Tibial artery (tissue), 4 donors: ENCODE data around the gene LAMA2.

ENCODE experiments used
- DNase-seq, 2 donors: peaks; one replicate each; pipeline ENCODE4 v3.0.0-alpha.2; 2019
- H3K27ac ChIP-seq, 2 donors: fragments of 200-600 bp; sonication (generic) in 1 of 2; 1 replicate in 1 of 2; 2 replicates in 1 of 2; pipeline ENCODE4 v1.5.1; 2018 to 2019; ENCODE audit warnings: mild to moderate bottlenecking in 1 of 2
- H3K27me3 ChIP-seq, 2 donors: fragments of 200-600 bp; sonication (generic) in 1 of 2; one replicate each; pipeline versions ENCODE4 v1.5.1 to v1.6.0; 2016 to 2019
- H3K36me3 ChIP-seq, 3 donors: fragments of 200-600 bp; sonication (generic) in 2 of 3; one replicate each; pipeline ENCODE4 v1.5.1; 2016 to 2019; ENCODE audit warnings: mild to moderate bottlenecking in 2 of 3
- H3K4me1 ChIP-seq, 4 donors: fragments of 200-600 bp; sonication (generic) in 2 of 4; 1 replicate in 3 of 4; 2 replicates in 1 of 4; pipeline ENCODE4 v1.5.1; 2016 to 2019
- H3K4me3 ChIP-seq, 2 donors: fragments of 200-600 bp; sonication (generic) in 1 of 2; 1 replicate in 1 of 2; 2 replicates in 1 of 2; pipeline ENCODE4 v1.5.1; 2018 to 2019; ENCODE audit warnings: mild to moderate bottlenecking in 2 of 2
- H3K9me3 ChIP-seq, 3 donors: fragments of 200-600 bp; sonication (generic) in 1 of 3; one replicate each; pipeline ENCODE4 v1.5.1; 2016 to 2019
- intact Hi-C: fragments of 100-400 bp; cut with DNase I; formaldehyde crosslinking; loops from one replicate; pipeline ENCODE4 v1.15.0; 2023; ENCODE audit warnings: low total_unique reads
- TF ChIP-seq, protein P1 (sequence below), 2 experiments: fragments of 200-600 bp in 1 of 2; fragments of 450-650 bp in 1 of 2; IDR thresholded peaks; one replicate each; pipeline ENCODE4 v1.5.1; 2017 to 2019; ENCODE audit warnings: antibody characterized with exemption in 2 of 2, mild to moderate bottlenecking in 1 of 2, moderate library complexity in 1 of 2

Gene LAMA2

DNA sequence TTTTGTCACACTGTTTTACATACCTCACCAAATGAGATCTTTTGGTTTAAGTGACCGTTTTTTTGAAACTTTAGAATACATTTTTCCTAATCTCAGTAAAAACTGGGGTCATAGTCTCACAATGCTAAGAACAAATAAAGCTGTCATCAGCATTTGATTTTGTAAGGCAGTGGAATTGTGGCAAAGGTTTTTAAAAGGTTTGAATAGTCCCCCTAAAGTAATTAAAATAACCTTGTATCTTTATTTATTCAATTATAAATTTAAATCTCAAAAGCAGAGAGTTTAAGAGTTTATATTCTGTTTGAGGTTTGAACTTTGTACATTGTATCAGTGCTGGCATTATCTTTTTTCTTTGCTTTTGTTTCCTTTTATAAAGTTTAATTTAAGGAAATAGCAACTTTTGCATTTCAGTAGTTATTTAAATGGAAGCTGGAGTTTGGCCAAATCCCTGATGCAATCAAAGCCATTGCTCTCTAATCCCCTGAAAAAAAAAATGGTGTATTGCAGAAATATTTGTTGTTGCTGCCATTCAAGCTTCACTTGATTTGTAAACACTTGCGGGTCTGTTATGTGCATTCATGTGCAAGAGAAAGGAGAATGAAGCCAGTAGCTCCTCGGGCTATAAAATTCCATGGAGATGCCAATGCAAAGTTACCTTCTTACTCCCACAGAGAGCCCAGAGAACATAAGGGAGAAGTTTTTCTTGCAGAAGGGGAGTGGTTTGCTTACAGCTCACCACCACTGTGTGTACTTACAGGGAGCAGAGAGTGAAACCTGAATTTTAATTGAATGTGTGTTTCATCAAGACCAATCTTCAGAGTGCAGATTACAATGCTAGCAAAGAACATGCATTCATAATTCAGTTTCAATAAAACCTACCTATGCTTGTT, 435.2 kb downstream of the LAMA2 start:
- Histone ChIP-seq H3K27ac (no peak overlapping the region), H3K36me3 (peaks cover 0 to 16% (median 14%) of the 10 kb centered on the region in 3 donors), H3K4me1 (no peaks in the 10 kb centered on the region), H3K9me3 (no peaks in the 10 kb centered on the region), H3K27me3 (no peaks in the 10 kb centered on the region), H3K4me3 (no peak overlapping the region)
- DNase-seq = no peak
- intact Hi-C loops = no loop called here
- TF ChIP-seq, protein P1, sequence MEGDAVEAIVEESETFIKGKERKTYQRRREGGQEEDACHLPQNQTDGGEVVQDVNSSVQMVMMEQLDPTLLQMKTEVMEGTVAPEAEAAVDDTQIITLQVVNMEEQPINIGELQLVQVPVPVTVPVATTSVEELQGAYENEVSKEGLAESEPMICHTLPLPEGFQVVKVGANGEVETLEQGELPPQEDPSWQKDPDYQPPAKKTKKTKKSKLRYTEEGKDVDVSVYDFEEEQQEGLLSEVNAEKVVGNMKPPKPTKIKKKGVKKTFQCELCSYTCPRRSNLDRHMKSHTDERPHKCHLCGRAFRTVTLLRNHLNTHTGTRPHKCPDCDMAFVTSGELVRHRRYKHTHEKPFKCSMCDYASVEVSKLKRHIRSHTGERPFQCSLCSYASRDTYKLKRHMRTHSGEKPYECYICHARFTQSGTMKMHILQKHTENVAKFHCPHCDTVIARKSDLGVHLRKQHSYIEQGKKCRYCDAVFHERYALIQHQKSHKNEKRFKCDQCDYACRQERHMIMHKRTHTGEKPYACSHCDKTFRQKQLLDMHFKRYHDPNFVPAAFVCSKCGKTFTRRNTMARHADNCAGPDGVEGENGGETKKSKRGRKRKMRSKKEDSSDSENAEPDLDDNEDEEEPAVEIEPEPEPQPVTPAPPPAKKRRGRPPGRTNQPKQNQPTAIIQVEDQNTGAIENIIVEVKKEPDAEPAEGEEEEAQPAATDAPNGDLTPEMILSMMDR (IDR thresholded peaks at IDR 0.05) = no peak

DNA sequence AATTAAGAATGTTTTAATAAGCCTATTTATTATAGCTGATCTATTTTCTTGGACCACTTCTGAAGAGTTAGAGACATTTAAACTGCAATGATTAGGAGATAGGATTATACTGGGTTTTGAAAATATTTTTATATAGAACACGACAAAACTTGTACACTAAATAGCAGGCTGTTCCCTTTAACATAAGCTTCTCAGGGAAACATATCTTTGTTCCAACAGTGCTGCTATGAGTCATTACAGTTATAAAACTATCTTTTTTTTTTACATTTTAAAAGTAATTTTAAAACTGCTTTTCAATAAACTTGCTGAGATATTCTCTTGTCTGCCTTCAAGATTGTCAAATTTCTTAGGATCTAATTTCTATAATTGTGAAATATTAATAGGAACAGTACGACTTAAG, 438.0 kb downstream of the LAMA2 start:
- Histone ChIP-seq H3K27ac (no peak overlapping the region), H3K9me3 (no peaks in the 10 kb centered on the region), H3K27me3 (no peaks in the 10 kb centered on the region), H3K4me3 (no peak overlapping the region), H3K4me1 (no peaks in the 10 kb centered on the region), H3K36me3 (peaks cover 0 to 8% (median 7%) of the 10 kb centered on the region in 3 donors)
- DNase-seq = no peak
- TF ChIP-seq, protein P1 (IDR thresholded peaks at IDR 0.05) = no peak
- intact Hi-C loops = no loop called here

DNA sequence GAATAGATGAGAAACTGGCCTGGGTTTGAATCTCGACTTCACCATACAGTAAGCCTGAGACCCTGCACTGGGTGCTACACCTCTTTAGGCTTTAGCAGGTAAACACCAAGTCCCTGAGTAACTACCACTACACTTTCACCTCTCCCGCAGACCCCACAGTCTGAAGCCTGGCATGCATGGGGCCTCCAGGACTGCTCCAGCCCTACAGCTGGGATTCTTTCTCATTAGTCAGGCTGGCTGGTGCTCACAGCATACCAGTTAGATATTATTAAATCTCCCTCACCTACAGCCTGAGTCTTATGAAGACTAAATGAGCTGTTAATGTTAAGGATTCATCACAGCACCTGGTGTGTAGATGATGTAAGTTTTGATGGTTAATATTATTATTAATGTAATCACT, 438.4 kb downstream of the LAMA2 start:
- DNase-seq = no peak
- intact Hi-C loops = no loop called here
- Histone ChIP-seq H3K4me3 (no peak overlapping the region), H3K9me3 (no peaks in the 10 kb centered on the region), H3K27ac (no peak overlapping the region), H3K4me1 (no peaks in the 10 kb centered on the region), H3K36me3 (peaks cover 0 to 10% (median 3%) of the 10 kb centered on the region in 3 donors), H3K27me3 (no peaks in the 10 kb centered on the region)
- TF ChIP-seq, protein P1 (IDR thresholded peaks at IDR 0.05) = no peak

DNA sequence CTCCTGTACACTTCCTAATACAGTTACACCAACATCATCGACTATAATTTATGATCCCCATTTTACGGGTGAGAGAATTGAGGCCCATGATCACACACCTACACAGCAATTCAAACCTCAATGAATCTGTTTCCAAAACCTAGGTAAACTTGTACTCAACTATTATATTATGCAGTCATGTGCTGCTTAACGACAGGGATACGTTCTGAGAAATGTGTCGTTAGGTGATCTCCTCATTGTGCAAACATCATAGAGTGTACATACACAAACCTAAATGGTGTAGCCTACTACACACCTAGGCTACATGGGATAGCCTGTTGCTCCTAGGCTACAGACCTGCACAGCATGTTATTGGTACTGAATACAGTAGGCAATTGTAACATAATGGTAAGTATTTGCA, 441.4 kb downstream of the LAMA2 start:
- Histone ChIP-seq H3K27ac (no peak overlapping the region), H3K9me3 (no peaks in the 10 kb centered on the region), H3K36me3 (peaks cover 0 to 19% (median 11%) of the 10 kb centered on the region in 3 donors), H3K4me1 (no peaks in the 10 kb centered on the region), H3K27me3 (no peaks in the 10 kb centered on the region), H3K4me3 (no peak overlapping the region)
- DNase-seq = no peak
- TF ChIP-seq, protein P1 (IDR thresholded peaks at IDR 0.05) = no peak
- intact Hi-C loops = no loop called here

DNA sequence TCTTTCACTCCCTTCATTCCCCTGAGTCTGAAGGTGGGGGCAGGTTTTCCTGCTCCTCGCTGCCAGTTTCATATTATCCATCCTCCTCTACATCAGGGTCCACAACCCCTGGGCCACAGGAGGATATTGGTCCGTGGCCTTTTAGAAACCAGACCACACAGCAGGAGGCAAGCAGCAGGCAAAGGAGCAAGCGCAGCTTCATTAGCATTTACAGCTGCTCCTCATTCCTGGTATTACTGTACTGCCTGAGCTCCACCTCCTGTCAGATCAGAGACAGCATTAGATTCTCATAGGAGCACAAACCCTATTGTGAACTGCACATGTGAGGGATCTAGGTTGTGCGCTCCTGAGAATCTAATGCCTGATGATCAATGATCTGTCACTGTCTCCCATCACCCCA, 446.7 kb downstream of the LAMA2 start:
- intact Hi-C loops = no loop called here
- Histone ChIP-seq H3K36me3 (peaks cover 0 to 21% (median 19%) of the 10 kb centered on the region in 3 donors), H3K27ac (no peak overlapping the region), H3K4me3 (no peak overlapping the region), H3K9me3 (no peaks in the 10 kb centered on the region), H3K4me1 (no peaks in the 10 kb centered on the region), H3K27me3 (no peaks in the 10 kb centered on the region)
- no peak for DNase-seq
- TF ChIP-seq, protein P1 (IDR thresholded peaks at IDR 0.05) = no peak
